ENCODE results near the gene KIF13A. TPM values are rescaled to one million over a fixed set of nuclear protein-coding genes. Genes with fewer than 3 reads are reported as not detected.
A peak's percentile ranks its signal among the peaks of the same experiment; 100 is the strongest.

KIF13A gene
- total RNA-seq, 2 donors from 2014 or later: 0.68 to 1.4 TPM

DNA sequence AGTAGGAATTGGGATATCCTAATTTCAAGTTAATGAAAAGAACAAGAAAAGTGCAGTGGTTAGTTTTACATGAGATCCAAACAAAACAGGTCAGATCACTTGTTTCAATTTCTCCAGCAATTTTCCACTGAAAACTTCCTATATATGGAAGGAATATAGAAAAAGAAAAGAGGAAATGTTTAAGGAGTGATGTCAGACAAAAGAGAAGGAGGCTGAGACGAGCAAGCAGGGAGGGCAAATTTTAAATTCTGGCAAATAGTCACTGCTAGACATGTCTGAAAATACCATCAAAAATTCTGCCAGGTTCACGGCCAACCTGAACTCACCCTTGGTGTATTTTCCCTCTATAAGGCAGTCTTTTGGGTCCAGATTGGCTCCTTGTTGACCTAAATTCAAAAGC is 271.2 kb downstream of the KIF13A start:
- ATAC-seq (no peak), DNase-seq (no peak)
- Mint-ChIP-seq H3K27ac (no peak overlapping the region), H3K36me3 (ENCODE audit: low read depth) (no peaks in the 10 kb centered on the region), H3K4me3 (no peak overlapping the region), H3K27me3 (no peaks in the 10 kb centered on the region), H3K4me1 (peaks cover 11% of the 10 kb centered on the region)
- H3K9me3 ChIP-seq (ENCODE audit: control insufficient read depth, low read length, poor library complexity, severe bottlenecking): no peaks in the 10 kb centered on the region

DNA sequence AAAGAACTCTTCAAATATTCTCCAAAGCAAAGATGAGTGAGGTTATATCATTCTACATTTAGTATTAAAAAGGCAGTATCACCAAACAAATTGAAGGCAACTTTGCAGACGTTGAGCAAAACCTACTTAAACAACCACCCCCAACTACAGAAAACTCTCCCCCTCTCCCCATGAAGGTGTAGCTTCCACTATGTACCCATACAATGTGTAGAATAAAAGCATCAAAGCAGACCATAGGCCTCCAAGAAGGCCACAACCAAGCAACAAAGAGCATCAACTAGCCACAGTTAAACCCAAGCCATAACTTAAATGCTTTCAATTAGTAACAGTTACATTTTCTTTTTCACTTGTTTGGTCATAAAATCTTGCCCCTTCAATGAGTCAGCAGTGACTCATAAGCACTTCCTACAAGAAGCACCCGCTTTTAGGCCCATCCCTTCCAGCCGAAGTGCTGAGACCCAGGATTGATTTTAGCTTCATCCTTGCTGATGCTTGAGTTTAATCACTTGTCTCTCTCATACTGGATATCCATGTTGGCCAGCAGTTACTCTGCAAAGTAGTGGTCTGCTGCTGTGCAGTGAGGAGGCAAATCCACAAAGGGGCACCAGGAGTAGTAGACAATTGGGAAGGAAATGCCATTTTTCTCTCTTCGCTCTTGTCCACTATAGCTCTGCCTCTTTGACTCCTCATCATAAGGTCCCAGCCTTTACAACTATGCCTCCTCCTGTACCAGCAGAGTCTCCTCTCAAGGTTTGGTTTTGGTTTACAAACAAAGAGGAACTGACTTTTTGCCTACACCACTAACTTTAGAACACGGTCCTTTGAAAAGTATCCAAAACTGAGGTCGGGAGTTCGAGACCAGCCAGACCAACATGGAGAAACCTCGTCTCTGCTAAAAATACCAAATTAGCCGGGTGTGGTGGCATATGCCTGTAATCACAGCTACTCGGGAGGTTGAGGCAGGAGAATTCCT is 272.3 kb downstream of the KIF13A start:
- H3K27ac Mint-ChIP-seq: no peak overlapping the region
- peaks cover 11% of the 10 kb centered on the region for H3K4me1 Mint-ChIP-seq
- H3K4me3 Mint-ChIP-seq: no peak overlapping the region
- DNase-seq (no peak), ATAC-seq (peak; percentile 57)
- H3K27me3 Mint-ChIP-seq: no peaks in the 10 kb centered on the region
- no peaks in the 10 kb centered on the region for H3K9me3 ChIP-seq (ENCODE audit: control insufficient read depth, low read length, poor library complexity, severe bottlenecking)
- H3K36me3 Mint-ChIP-seq (ENCODE audit: low read depth): no peaks in the 10 kb centered on the region

- Mint-ChIP-seq H3K27me3 (no peaks in the 10 kb centered on the region), H3K36me3 (ENCODE audit: low read depth) (no peaks in the 10 kb centered on the region), H3K4me3 (no peak overlapping the region), H3K4me1 (peaks cover 11% of the 10 kb centered on the region), H3K27ac (peak overlapping the region; percentile 41)
- ATAC-seq (no peak), DNase-seq (no peak)
- H3K9me3 ChIP-seq (ENCODE audit: control insufficient read depth, low read length, poor library complexity, severe bottlenecking): no peaks in the 10 kb centered on the region
Measured at GRCh38 chr6:17714177-17714576, 273.3 kb downstream of the KIF13A start.

DNA sequence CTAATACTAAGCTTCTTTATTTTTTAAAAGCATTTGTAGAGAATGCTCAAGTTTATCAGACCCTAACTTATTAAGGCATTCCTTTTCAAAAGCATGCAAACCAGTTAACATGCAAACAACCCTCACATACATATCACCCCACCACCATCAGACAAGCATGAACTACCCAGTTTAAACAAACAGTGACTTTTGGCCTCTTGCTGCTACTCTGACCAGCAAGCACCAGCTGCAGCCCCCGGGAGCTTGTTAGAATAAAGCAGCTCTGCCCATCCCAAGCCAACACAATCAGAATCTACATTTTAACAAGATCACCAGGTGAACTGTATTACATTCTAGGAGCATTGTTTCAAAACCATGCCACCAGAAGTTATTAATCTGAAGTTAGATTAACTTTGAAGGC is 274.9 kb downstream of the KIF13A start:
- H3K27me3 Mint-ChIP-seq: no peaks in the 10 kb centered on the region
- H3K4me1 Mint-ChIP-seq: peaks cover 11% of the 10 kb centered on the region
- no peak for ATAC-seq
- H3K27ac Mint-ChIP-seq: no peak overlapping the region
- H3K4me3 Mint-ChIP-seq: no peak overlapping the region
- no peaks in the 10 kb centered on the region for H3K9me3 ChIP-seq (ENCODE audit: control insufficient read depth, low read length, poor library complexity, severe bottlenecking)
- H3K36me3 Mint-ChIP-seq (ENCODE audit: low read depth): peaks cover 2% of the 10 kb centered on the region
- no peak for DNase-seq

- no peak overlapping the region for H3K27ac Mint-ChIP-seq
- ATAC-seq (no peak), DNase-seq (no peak)
- H3K36me3 Mint-ChIP-seq (ENCODE audit: low read depth): peaks cover 4% of the 10 kb centered on the region
- H3K9me3 ChIP-seq (ENCODE audit: control insufficient read depth, low read length, poor library complexity, severe bottlenecking): no peaks in the 10 kb centered on the region
- no peak overlapping the region for H3K4me3 Mint-ChIP-seq
- no peaks in the 10 kb centered on the region for H3K27me3 Mint-ChIP-seq
- H3K4me1 Mint-ChIP-seq: peaks cover 19% of the 10 kb centered on the region
Measured at GRCh38 chr6:17710331-17710730, 277.1 kb downstream of the KIF13A start.

GRCh38 chr6:17709476-17709875 is 278.0 kb downstream of the KIF13A start:
- Mint-ChIP-seq H3K27ac (no peak overlapping the region), H3K36me3 (ENCODE audit: low read depth) (peaks cover 4% of the 10 kb centered on the region), H3K27me3 (no peaks in the 10 kb centered on the region), H3K4me3 (no peak overlapping the region), H3K4me1 (peaks cover 14% of the 10 kb centered on the region)
- no peak for ATAC-seq
- no peaks in the 10 kb centered on the region for H3K9me3 ChIP-seq (ENCODE audit: control insufficient read depth, low read length, poor library complexity, severe bottlenecking)
- DNase-seq: no peak

Other genes with a start within 250 kb of the KIF13A start
- gene NHLRC1, start 135.0 kb upstream of the KIF13A start, total RNA-seq: under 1 TPM; 0.13 to 0.37 TPM
- 1 to 10 TPM; 4.4 to 6.1 TPM for gene TPMT, start 167.4 kb upstream of the KIF13A start, total RNA-seq
- gene KDM1B, start 167.8 kb upstream of the KIF13A start, total RNA-seq: 1 to 10 TPM; 8.4 to 8.7 TPM